Measurements from ENCODE around the gene PGAP1.
A peak's percentile ranks its signal among the peaks of the same experiment; 100 is the strongest.
"Not testable (repeated sequence)": the region's sequence is repeated elsewhere in the genome, so short reads cannot be mapped to it uniquely, and the experiment has no call there.

The PGAP1 gene

GRCh38 chr2:196952936-196953335 is 26.4 kb upstream of the PGAP1 start:
- no peak for DNase-seq (ENCODE audit: low read depth in 2 of 2, low spot score in 1 of 2)

- no peak for DNase-seq (ENCODE audit: low read depth in 2 of 2, low spot score in 1 of 2)
These were observed 25.5 kb upstream of the PGAP1 start for GRCh38 chr2:196951973-196952372.

GRCh38 chr2:196949116-196949515 is 22.6 kb upstream of the PGAP1 start:
- DNase-seq (ENCODE audit: low read depth in 2 of 2, low spot score in 1 of 2) = no peak

GRCh38 chr2:196944570-196944969 is 18.1 kb upstream of the PGAP1 start:
- DNase-seq (ENCODE audit: low read depth in 2 of 2, low spot score in 1 of 2) = no peak

DNA sequence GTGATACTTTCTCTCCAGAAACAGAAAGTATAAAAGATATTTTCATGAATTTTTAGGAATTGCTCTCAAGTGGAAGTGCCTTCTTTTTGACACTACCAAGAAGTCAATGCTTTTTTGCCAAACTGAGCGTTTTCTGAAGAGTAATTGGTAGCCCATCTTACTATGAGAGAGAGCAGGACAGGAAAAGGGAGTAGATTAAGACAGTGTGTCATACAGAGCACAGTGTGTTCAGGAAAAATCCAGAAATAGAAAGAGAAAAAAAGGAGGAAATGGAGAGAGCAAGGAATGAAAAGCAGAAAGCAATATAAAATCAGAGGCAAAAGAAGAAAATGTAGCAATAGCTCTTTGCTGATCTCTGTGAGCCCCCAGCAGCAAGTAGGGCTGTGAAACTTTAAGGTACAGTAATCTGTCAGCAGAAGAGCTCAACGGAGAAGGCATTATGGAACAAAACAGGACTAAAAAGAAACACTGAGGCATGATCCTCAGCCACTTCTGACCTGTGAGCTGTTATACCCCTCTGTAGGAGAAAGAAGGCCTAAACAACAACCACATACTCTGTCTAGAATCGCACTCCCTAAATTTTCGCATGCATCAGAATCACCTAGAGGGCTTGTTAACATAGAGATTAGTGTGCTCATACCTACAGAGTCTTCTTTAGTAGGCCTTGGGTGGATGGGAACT is 15.0 kb upstream of the PGAP1 start:
- no peak for DNase-seq (ENCODE audit: low read depth in 2 of 2, low spot score in 1 of 2)

DNA sequence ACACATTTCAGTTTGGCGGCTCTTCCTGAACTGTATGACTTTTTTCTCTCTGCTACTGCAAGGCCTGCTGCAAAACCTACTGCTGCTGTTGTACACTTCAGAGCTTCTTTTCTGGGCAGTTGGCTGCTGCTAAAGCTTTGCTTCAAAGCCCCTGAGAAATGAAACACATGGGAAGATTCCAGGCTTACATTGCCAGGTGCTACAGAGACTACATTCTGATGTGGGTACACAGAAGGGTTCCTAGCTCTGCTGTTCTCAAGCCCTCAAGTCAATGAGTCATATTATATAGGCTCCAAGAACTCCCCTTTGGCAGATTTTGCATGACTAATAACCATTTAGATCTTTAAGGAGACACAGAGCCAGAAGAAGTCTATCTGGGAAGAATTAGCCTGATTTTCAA is 12.9 kb upstream of the PGAP1 start:
- no peak for DNase-seq (ENCODE audit: low read depth in 2 of 2, low spot score in 1 of 2)

DNA sequence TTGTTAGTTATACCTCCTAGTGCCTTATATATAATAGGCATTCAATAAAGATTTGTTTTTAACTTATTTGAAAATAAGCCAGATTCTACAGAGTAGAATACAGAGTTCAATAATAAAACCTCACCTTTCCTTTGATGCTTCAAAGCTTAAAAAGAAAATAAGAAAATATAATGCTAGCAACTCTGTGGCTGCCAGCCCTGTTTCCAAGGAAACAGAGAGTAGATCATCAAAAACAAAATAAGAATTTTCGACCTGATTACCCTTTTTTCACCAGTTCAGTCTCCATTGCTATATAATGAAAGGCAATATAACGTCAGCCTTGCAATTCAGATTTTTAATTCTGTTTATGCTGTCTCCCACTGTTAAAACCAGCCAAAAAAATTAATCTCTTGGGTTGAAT is 8.9 kb upstream of the PGAP1 start:
- DNase-seq (ENCODE audit: low read depth in 2 of 2, low spot score in 1 of 2) = no peak

DNA sequence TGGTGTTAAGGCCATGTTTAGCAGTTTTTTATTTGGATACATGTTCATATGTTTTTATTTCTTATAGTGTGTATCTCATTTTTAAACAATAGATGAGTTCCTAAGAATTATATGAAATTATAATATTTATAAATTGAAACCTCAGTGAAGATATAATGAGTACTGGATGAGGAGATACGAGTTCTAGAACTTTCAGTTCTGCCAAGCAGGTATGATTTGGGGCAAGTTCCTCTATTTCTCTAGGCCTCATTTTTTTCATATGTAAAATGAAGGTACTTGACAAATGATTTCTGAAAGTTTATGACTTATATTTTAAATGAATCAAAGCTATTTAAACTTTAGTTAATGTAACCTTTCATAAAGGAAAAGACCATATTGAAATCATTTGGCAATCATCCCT is 8.2 kb upstream of the PGAP1 start:
- no peak for DNase-seq (ENCODE audit: low read depth in 2 of 2, low spot score in 1 of 2)

- no peak for DNase-seq (ENCODE audit: low read depth in 2 of 2, low spot score in 1 of 2)
These were observed 5.0 kb upstream of the PGAP1 start for GRCh38 chr2:196931555-196931954.

DNA sequence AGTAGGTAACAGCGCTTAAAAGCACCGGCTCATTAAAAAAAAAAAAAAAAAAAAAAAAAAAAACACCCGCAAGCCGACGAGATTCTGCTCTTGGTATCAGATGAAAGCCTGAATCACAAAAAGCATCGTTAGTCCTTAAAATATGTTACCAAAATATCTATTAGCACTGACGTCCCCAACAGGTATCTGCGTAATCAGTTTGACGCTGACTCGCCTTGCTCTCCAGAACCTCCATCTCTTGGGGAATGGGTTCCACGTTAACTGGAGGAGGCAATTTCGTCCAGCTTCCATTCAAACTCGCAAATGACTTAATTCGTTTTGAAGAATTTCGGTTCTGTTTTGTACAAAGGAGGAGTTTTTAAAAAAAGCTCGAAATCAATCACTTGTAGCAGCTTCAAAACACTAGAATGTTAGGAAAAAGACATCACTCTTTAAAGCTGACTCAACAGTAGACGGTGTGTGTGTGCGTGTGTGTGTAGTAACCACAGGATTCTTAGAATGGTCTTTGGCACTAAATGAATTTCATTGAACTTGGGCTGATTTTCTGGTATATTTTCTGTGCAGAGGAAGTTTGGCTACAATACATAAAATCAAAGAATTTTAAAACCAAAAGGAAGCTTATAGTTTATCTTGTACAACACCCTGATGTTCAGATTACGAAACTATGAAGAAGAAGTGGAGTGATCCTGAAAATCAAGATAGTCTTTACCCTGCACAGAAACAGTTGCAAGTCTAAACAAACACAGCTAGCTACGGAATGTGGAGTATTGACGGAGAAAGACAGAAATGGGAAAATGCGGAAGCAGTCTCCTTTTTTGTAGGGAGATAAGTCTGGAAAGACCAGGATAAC is 1.1 kb upstream of the PGAP1 start:
- DNase-seq (ENCODE audit: low read depth in 2 of 2, low spot score in 1 of 2) = peak in 1 of 2 donors; percentile 29

DNA sequence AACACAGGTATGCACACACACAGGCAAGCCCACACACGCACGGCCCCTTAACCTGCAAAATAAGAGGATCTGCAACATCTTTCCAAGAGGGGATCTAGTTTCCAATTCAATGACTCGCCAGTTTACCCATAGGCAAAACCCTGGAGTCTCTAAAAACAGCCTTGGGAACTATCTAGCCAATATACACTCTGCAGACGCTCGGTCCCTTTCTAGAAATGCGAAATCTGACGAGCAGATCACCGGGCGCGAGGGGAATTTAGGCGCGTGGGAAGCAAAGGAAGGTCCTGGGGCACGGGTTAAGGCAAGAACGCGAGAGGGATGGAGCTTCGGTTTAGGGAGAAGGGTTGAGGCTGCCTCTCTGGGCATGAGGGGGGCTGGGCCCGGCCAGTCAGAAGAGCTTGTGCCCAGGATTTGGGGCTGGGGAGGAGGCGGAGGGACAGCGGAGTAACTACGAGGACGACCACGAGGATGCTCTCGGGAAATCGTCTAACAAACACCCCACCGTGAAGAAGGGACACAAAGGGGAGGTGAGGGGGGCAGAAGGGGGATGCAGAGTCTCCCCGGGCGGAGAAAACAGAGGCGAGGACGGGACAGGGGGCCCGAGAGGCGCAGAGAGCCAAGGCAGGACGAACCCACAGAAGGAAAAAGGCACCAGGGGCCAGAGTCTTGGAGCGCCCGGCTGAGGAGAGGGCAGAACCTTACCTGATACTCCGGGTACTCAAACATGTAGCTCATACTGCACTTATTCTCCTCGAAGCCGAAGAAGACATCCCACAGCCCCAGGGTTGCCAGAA is 542 bp downstream of the PGAP1 start:
- no peak for DNase-seq (ENCODE audit: low read depth in 2 of 2, low spot score in 1 of 2)

GRCh38 chr2:196925051-196925767 is 1.3 kb downstream of the PGAP1 start:
- DNase-seq (ENCODE audit: low read depth in 2 of 2, low spot score in 1 of 2) = no peak

DNA sequence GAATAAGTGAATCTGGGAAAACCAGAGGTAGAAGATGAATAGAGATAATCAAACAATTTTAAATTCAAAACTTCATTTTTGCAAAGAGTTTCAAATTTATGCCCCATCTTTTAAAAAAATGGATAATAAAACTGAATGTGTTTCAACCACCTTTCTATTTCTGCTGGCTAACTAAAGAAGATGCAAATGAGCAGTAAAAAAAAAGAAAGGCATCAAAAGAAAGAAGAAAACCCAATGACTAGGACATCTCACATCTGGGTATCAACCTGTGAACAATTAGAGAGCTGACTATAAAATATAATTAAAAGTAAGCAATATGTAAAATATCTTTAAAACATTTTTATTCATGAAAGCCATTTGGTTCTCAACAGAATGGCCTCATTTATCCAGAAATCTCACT is 2.5 kb downstream of the PGAP1 start:
- DNase-seq (ENCODE audit: low read depth in 2 of 2, low spot score in 1 of 2) = no peak

GRCh38 chr2:196918927-196919326 is 7.6 kb downstream of the PGAP1 start:
- no peak for DNase-seq (ENCODE audit: low read depth in 2 of 2, low spot score in 1 of 2)

GRCh38 chr2:196917802-196918201 is 8.7 kb downstream of the PGAP1 start:
- no peak for DNase-seq (ENCODE audit: low read depth in 2 of 2, low spot score in 1 of 2)

GRCh38 chr2:196915507-196916189 is 10.9 kb downstream of the PGAP1 start:
- DNase-seq (ENCODE audit: low read depth in 2 of 2, low spot score in 1 of 2) = no peak

- no peak for DNase-seq (ENCODE audit: low read depth in 2 of 2, low spot score in 1 of 2)
These were observed 11.5 kb downstream of the PGAP1 start for GRCh38 chr2:196914867-196915460.

DNA sequence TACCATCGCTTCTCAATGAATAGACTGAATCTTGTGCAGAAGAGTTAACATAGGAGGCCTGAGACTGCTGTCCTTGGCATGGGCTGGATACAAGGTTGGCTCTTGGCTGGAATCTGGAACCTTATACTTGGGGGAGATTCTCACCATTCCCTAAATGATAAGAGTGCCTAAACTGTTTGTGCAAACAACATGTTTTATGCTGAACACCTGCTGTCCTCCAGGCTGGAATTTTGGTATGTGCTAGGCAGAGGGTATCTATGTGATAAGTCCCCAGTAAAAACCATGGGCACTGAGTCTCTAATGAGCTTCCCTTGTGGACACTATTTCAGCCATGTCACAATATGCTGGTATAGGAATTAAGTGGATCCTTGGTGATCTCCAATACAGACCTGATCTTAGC is 12.8 kb downstream of the PGAP1 start:
- no peak for DNase-seq (ENCODE audit: low read depth in 2 of 2, low spot score in 1 of 2)

GRCh38 chr2:196905365-196905764 is 21.1 kb downstream of the PGAP1 start:
- DNase-seq (ENCODE audit: low read depth in 2 of 2, low spot score in 1 of 2) = not testable (repeated sequence)

GRCh38 chr2:196902828-196903227 is 23.7 kb downstream of the PGAP1 start:
- no peak for DNase-seq (ENCODE audit: low read depth in 2 of 2, low spot score in 1 of 2)

Measured in stimulated activated CD8-positive, alpha-beta memory T cell treated with anti-CD3 and anti-CD28 coated beads, Interleukin-4, amount 100 ng/mL, for 4 hours (primary cell).